Neural cell (in vitro differentiated cells): ENCODE measurements around the gene TMEM19. TPM values are rescaled to one million over a fixed set of nuclear protein-coding genes. Genes with fewer than 3 reads are reported as not detected.

Source experiments
- H2AFZ ChIP-seq: fragments of 200-600, 300-800 bp; sonication (generic), shearing (Covaris generic); 2 replicates; pipeline ENCODE4 v1.6.0; 2014; ENCODE audit warnings: low read depth, mild to moderate bottlenecking, antibody characterized with exemption, low read length, moderate library complexity
- H3F3A ChIP-seq: fragments of 200-600 bp; shearing (Covaris generic); 2 replicates; pipeline ENCODE4 v1.6.1; 2016; ENCODE audit warnings: mild to moderate bottlenecking, moderate library complexity, mixed read lengths, antibody characterized with exemption, low read length; ENCODE audit not compliant: insufficient read depth, poor library complexity, severe bottlenecking
- H3K27ac ChIP-seq: fragments of 200-600, 300-800 bp; sonication (generic), shearing (Covaris generic); 2 replicates; pipeline ENCODE4 v1.5.1; 2014; ENCODE audit warnings: mild to moderate bottlenecking, low read length, moderate library complexity
- H3K27me3 ChIP-seq: fragments of 300-800, 200-600 bp; sonication (generic), shearing (Covaris generic); 2 replicates; pipeline ENCODE4 v1.6.0; 2014; ENCODE audit warnings: mild to moderate bottlenecking, low read depth, low read length, moderate library complexity; ENCODE audit not compliant: insufficient read depth
- H3K36me3 ChIP-seq: fragments of 300-800, 200-600 bp; sonication (generic), shearing (Covaris generic); 2 replicates; pipeline ENCODE4 v1.5.1; 2014; ENCODE audit warnings: mild to moderate bottlenecking, antibody characterized with exemption, low read length, moderate library complexity; ENCODE audit not compliant: insufficient read depth
- H3K4me2 ChIP-seq: fragments of 300-800, 200-600 bp; sonication (generic), shearing (Covaris generic); 2 replicates; pipeline ENCODE4 v1.6.0; 2014; ENCODE audit warnings: mild to moderate bottlenecking, low read length
- H3K4me3 ChIP-seq: fragments of 300-800, 200-600 bp; sonication (generic), shearing (Covaris generic); 2 replicates; pipeline ENCODE4 v1.5.1; 2014; ENCODE audit warnings: mild to moderate bottlenecking, low read length, moderate library complexity
- H3K79me2 ChIP-seq: fragments of 200-600 bp; shearing (Covaris generic); replicated peaks from 2 replicates; pipeline ENCODE4 v1.6.0; 2014; ENCODE audit warnings: mild to moderate bottlenecking, low read length, moderate library complexity; ENCODE audit not compliant: insufficient read depth
- H3K9ac ChIP-seq: fragments of 300-800, 200-600 bp; sonication (generic), shearing (Covaris generic); 2 replicates; pipeline ENCODE4 v1.6.1; 2016; ENCODE audit warnings: mild to moderate bottlenecking, low read length, mixed read lengths
- H3K9me2 ChIP-seq: fragments of 200-600 bp; shearing (Covaris generic); 2 replicates; pipeline ENCODE4 v1.6.1; 2016; ENCODE audit warnings: mild to moderate bottlenecking, low read length, mixed read lengths; ENCODE audit not compliant: insufficient read depth
- H3K9me3 ChIP-seq: fragments of 200-600, 300-800 bp; sonication (generic), shearing (Covaris generic); 2 replicates; pipeline ENCODE4 v1.6.1; 2016; ENCODE audit warnings: mild to moderate bottlenecking, mixed run types, low read length, moderate library complexity, mixed read lengths
- H4K20me1 ChIP-seq: fragments of 200-600 bp; shearing (Covaris generic); 2 replicates; pipeline ENCODE4 v1.6.1; 2016; ENCODE audit warnings: mild to moderate bottlenecking, mixed run types; ENCODE audit not compliant: insufficient read depth
- EP300 ChIP-seq: fragments of 450-650 bp; conservative IDR thresholded peaks from 2 replicates; pipeline ENCODE4 v1.6.1; 2014; ENCODE audit warnings: antibody characterized with exemption, mild to moderate bottlenecking, moderate library complexity; ENCODE audit not compliant: poor library complexity, severe bottlenecking
- EZH2 ChIP-seq: fragments of 200-600, 300-800 bp; shearing (Covaris generic), sonication (generic); IDR thresholded peaks from 2 replicates; pipeline ENCODE4 v1.6.1; 2014; ENCODE audit warnings: antibody characterized with exemption, low read length, borderline replicate concordance, mild to moderate bottlenecking; ENCODE audit not compliant: insufficient read depth, poor library complexity, severe bottlenecking
- MXI1 ChIP-seq: fragments of 450-650 bp; conservative IDR thresholded peaks from 2 replicates; pipeline ENCODE4 v1.6.1; 2014; ENCODE audit warnings: antibody characterized with exemption, mild to moderate bottlenecking; ENCODE audit not compliant: poor library complexity, severe bottlenecking
- POLR2AphosphoS5 ChIP-seq: IDR thresholded peaks from 2 replicates; pipeline ENCODE4 v1.6.1; 2012
- RAD21 ChIP-seq: fragments of 450-650 bp; conservative IDR thresholded peaks from 2 replicates; pipeline ENCODE4 v1.6.1; 2014; ENCODE audit warnings: antibody characterized with exemption, mild to moderate bottlenecking, moderate library complexity
- SMC3 ChIP-seq: fragments of 450-650 bp; conservative IDR thresholded peaks from 2 replicates; pipeline ENCODE4 v1.6.1; 2014; ENCODE audit warnings: antibody characterized with exemption, mild to moderate bottlenecking, moderate library complexity; ENCODE audit not compliant: poor library complexity
- TAF1 ChIP-seq: IDR thresholded peaks from 2 replicates; pipeline ENCODE4 v1.6.1; 2012; ENCODE audit warnings: low read depth
- polyA plus RNA-seq: library from polyadenylated mRNA; depleted of rRNA; stranded (reverse); fragments of >200 nt; gene quantifications from 2 replicates; pipeline ENCODE4 v1.2.3, GENCODE V29; 2014
- TF ChIP-seq, protein P1 (sequence below): fragments of 450-650 bp; IDR thresholded peaks from 2 replicates; pipeline ENCODE4 v1.5.1; 2014; ENCODE audit warnings: antibody characterized with exemption, mild to moderate bottlenecking, moderate library complexity; ENCODE audit not compliant: poor library complexity, severe bottlenecking
- TF ChIP-seq, protein P2 (sequence below): IDR thresholded peaks from 2 replicates; pipeline ENCODE4 v1.6.1; 2012; ENCODE audit warnings: borderline replicate concordance

Gene TMEM19
- polyA plus RNA-seq, 1 donor from 2014 or later, result 24.2 TPM

- H3K9me3 ChIP-seq, result no peaks in the 10 kb centered on the region
- H3F3A ChIP-seq, result no peaks in the 10 kb centered on the region
- no peak overlapping the region for H3K27ac ChIP-seq
- no peaks in the 10 kb centered on the region for H3K9me2 ChIP-seq
- no peaks in the 10 kb centered on the region for H3K27me3 ChIP-seq
- peaks cover under 1% of the 10 kb centered on the region for H3K36me3 ChIP-seq
- peak overlapping the region; percentile 82 for H3K4me3 ChIP-seq
- H3K4me2 ChIP-seq, result peak overlapping the region; percentile 94
- no peak overlapping the region for H2AFZ ChIP-seq
- H3K9ac ChIP-seq, result peak overlapping the region; percentile 97
- H4K20me1 ChIP-seq, result no peaks in the 10 kb centered on the region
- H3K79me2 ChIP-seq, result peaks cover 55% of the 10 kb centered on the region
- TF ChIP-seq, protein P1, sequence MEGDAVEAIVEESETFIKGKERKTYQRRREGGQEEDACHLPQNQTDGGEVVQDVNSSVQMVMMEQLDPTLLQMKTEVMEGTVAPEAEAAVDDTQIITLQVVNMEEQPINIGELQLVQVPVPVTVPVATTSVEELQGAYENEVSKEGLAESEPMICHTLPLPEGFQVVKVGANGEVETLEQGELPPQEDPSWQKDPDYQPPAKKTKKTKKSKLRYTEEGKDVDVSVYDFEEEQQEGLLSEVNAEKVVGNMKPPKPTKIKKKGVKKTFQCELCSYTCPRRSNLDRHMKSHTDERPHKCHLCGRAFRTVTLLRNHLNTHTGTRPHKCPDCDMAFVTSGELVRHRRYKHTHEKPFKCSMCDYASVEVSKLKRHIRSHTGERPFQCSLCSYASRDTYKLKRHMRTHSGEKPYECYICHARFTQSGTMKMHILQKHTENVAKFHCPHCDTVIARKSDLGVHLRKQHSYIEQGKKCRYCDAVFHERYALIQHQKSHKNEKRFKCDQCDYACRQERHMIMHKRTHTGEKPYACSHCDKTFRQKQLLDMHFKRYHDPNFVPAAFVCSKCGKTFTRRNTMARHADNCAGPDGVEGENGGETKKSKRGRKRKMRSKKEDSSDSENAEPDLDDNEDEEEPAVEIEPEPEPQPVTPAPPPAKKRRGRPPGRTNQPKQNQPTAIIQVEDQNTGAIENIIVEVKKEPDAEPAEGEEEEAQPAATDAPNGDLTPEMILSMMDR, result no peak
- TF ChIP-seq MXI1 (no peak), SMC3 (no peak), TAF1 (no peak), EZH2 (no peak), RAD21 (no peak), EP300 (no peak), POLR2AphosphoS5 (no peak)
- TF ChIP-seq, protein P2, sequence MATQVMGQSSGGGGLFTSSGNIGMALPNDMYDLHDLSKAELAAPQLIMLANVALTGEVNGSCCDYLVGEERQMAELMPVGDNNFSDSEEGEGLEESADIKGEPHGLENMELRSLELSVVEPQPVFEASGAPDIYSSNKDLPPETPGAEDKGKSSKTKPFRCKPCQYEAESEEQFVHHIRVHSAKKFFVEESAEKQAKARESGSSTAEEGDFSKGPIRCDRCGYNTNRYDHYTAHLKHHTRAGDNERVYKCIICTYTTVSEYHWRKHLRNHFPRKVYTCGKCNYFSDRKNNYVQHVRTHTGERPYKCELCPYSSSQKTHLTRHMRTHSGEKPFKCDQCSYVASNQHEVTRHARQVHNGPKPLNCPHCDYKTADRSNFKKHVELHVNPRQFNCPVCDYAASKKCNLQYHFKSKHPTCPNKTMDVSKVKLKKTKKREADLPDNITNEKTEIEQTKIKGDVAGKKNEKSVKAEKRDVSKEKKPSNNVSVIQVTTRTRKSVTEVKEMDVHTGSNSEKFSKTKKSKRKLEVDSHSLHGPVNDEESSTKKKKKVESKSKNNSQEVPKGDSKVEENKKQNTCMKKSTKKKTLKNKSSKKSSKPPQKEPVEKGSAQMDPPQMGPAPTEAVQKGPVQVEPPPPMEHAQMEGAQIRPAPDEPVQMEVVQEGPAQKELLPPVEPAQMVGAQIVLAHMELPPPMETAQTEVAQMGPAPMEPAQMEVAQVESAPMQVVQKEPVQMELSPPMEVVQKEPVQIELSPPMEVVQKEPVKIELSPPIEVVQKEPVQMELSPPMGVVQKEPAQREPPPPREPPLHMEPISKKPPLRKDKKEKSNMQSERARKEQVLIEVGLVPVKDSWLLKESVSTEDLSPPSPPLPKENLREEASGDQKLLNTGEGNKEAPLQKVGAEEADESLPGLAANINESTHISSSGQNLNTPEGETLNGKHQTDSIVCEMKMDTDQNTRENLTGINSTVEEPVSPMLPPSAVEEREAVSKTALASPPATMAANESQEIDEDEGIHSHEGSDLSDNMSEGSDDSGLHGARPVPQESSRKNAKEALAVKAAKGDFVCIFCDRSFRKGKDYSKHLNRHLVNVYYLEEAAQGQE, result no peak
Observed at GRCh38 chr12:71661977-71662530, 23.8 kb upstream of the TMEM19 start.

GRCh38 chr12:71662849-71663560 lies 22.9 kb upstream of the TMEM19 start:
- Histone ChIP-seq H2AFZ (peak overlapping the region; percentile 60), H3F3A (no peaks in the 10 kb centered on the region), H3K4me3 (peak overlapping the region; percentile 82), H3K27ac (peak overlapping the region; percentile 98), H3K9me3 (no peaks in the 10 kb centered on the region), H3K9ac (peak overlapping the region; percentile 97), H4K20me1 (no peaks in the 10 kb centered on the region), H3K4me2 (peak overlapping the region; percentile 94), H3K36me3 (no peaks in the 10 kb centered on the region), H3K9me2 (no peaks in the 10 kb centered on the region), H3K27me3 (no peaks in the 10 kb centered on the region), H3K79me2 (peaks cover 51% of the 10 kb centered on the region)
- TF ChIP-seq MXI1, result peak; percentile 67
- no peak for TF ChIP-seq EP300
